PC-9 (cell line): Measurements from ENCODE around the gene SLC38A8. TPM values are rescaled to one million over a fixed set of nuclear protein-coding genes. Genes with fewer than 3 reads are reported as not detected.

Experiments
- BruUV-seq: library from RNA; stranded (reverse); fragments of 400-500 nt; replicated peaks from 2 replicates; lab custom pipeline; 2021; lab: Mats Ljungman, UMichigan
- CTCF ChIA-PET: fragments of 300-600 bp; sonication (Branson Sonifier 250); formaldehyde crosslinking; loops from one replicate; lab custom pipeline; 2022; ENCODE audit warnings: antibody characterized with exemption; lab: Charles Lee
- POLR2A ChIA-PET: fragments of 300-600 bp; sonication (Branson Sonifier 250); formaldehyde crosslinking; loops from one replicate; lab custom pipeline; 2022; ENCODE audit warnings: antibody characterized with exemption; ENCODE audit not compliant: unreplicated experiment; lab: Charles Lee
- DNase-seq, 2 experiments: peaks; one replicate each; pipeline versions ENCODE4 v3.0.0 to v3.0.0-alpha.2; 2015 to 2022; ENCODE audit warnings: mixed read lengths in 1 of 2
- H2AFZ ChIP-seq: fragments of 200-600 bp; sonication (generic); 2 replicates; pipeline ENCODE4 v1.8.1; 2017; ENCODE audit warnings: antibody characterized with exemption
- H3F3A ChIP-seq: fragments of 200-600 bp; sonication (generic); 2 replicates; pipeline ENCODE4 v1.8.1; 2017; ENCODE audit warnings: antibody characterized with exemption, mild to moderate bottlenecking, low read depth; ENCODE audit not compliant: insufficient read depth
- H3K27ac ChIP-seq: fragments of 200-600 bp; sonication (generic); 2 replicates; pipeline ENCODE4 v1.6.1; 2016; ENCODE audit warnings: mixed run types
- H3K27me3 ChIP-seq: fragments of 200-600 bp; sonication (generic); 2 replicates; pipeline ENCODE4 v1.6.1; 2016; ENCODE audit warnings: low read depth, mixed run types; ENCODE audit not compliant: insufficient read depth
- H3K36me3 ChIP-seq: fragments of 200-600 bp; sonication (generic); 2 replicates; pipeline ENCODE4 v1.6.1; 2016; ENCODE audit warnings: low read depth, mixed run types
- H3K4me1 ChIP-seq: fragments of 200-600 bp; sonication (generic); replicated peaks from 2 replicates; pipeline ENCODE4 v1.6.1; 2016; ENCODE audit warnings: mixed run types; ENCODE audit not compliant: insufficient read depth
- H3K4me2 ChIP-seq: fragments of 200-600 bp; sonication (generic); 2 replicates; pipeline ENCODE4 v1.6.1; 2017; ENCODE audit warnings: mixed run types
- H3K4me3 ChIP-seq: fragments of 200-600 bp; sonication (generic); 2 replicates; pipeline ENCODE4 v1.6.1; 2016; ENCODE audit warnings: mixed run types
- H3K79me2 ChIP-seq: fragments of 200-600 bp; sonication (generic); 2 replicates; pipeline ENCODE4 v1.6.1; 2017; ENCODE audit warnings: low read depth, mixed run types
- H3K9me2 ChIP-seq: fragments of 200-600 bp; sonication (generic); 2 replicates; pipeline ENCODE4 v1.8.1; 2017; ENCODE audit warnings: mild to moderate bottlenecking; ENCODE audit not compliant: insufficient read depth
- H3K9me3 ChIP-seq: fragments of 200-600 bp; sonication (generic); 2 replicates; pipeline ENCODE4 v1.8.1; 2016; ENCODE audit warnings: low read depth; ENCODE audit not compliant: insufficient read depth
- H4K20me1 ChIP-seq: fragments of 200-600 bp; sonication (generic); 2 replicates; pipeline ENCODE4 v1.8.1; 2017; ENCODE audit not compliant: insufficient read depth
- EZH2 ChIP-seq: fragments of 200-600 bp; sonication (generic); IDR thresholded peaks from 2 replicates; pipeline ENCODE4 v1.8.0; 2017; ENCODE audit warnings: antibody characterized with exemption, low read depth
- intact Hi-C: fragments of 100-400 bp; cut with micrococcal nuclease; formaldehyde crosslinking; loops from one replicate; pipeline ENCODE4 v1.10.0; 2022; ENCODE audit not compliant: unreplicated experiment
- total RNA-seq: library from RNA; stranded (reverse); gene quantifications from 2 replicates; pipeline ENCODE4 v1.2.3, GENCODE V29; 2021
- TF ChIP-seq, protein P1 (sequence below): fragments of 200-600 bp; sonication (generic); conservative IDR thresholded peaks from 2 replicates; pipeline ENCODE4 v1.6.1; 2017; ENCODE audit warnings: mixed run types, antibody characterized with exemption, mild to moderate bottlenecking, moderate library complexity

The SLC38A8 gene
- total RNA-seq, 1 experiment from 2014 or later, result not detected

- POLR2A ChIA-PET, result no interaction called here
- Histone ChIP-seq H3K9me3 (no peaks in the 10 kb centered on the region), H3K27me3 (no peaks in the 10 kb centered on the region), H3K9me2 (no peaks in the 10 kb centered on the region), H3K79me2 (no peaks in the 10 kb centered on the region), H2AFZ (no peak overlapping the region), H3K4me2 (no peak overlapping the region), H3K27ac (no peak overlapping the region), H3K36me3 (no peaks in the 10 kb centered on the region), H3K4me1 (no peaks in the 10 kb centered on the region), H4K20me1 (no peaks in the 10 kb centered on the region), H3F3A (no peaks in the 10 kb centered on the region), H3K4me3 (no peak overlapping the region)
- TF ChIP-seq, protein P1, sequence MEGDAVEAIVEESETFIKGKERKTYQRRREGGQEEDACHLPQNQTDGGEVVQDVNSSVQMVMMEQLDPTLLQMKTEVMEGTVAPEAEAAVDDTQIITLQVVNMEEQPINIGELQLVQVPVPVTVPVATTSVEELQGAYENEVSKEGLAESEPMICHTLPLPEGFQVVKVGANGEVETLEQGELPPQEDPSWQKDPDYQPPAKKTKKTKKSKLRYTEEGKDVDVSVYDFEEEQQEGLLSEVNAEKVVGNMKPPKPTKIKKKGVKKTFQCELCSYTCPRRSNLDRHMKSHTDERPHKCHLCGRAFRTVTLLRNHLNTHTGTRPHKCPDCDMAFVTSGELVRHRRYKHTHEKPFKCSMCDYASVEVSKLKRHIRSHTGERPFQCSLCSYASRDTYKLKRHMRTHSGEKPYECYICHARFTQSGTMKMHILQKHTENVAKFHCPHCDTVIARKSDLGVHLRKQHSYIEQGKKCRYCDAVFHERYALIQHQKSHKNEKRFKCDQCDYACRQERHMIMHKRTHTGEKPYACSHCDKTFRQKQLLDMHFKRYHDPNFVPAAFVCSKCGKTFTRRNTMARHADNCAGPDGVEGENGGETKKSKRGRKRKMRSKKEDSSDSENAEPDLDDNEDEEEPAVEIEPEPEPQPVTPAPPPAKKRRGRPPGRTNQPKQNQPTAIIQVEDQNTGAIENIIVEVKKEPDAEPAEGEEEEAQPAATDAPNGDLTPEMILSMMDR, result no peak
- no peak for TF ChIP-seq EZH2
- no peak for DNase-seq
- intact Hi-C loops, result loop anchor here (1.0 kb wide), 1 partner anchor 121 kb away; no protein-coding TSS in a partner anchor
- no TSS peak for BruUV-seq
- CTCF ChIA-PET, result no interaction called here
Observed at GRCh38 chr16:84047626-84048025, 5.0 kb upstream of the SLC38A8 start.

DNA sequence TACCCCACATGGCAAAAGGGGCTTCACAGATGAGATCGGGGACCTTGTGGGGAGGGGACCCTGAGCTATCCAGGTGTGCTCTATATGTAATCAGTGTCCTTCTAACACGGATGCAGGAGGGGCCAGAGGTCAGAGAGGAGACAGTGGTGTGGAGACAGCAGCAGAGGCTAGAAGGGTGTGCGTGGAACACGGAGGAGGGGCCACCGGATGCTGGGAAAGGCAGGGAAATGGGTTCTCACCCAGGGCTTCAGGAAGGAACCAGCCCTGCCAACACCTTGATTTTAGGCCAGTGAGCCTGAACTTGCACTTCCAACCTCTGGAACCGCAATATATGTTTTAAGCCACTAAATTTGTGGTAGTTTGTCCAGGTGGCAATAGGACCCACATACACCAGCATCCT is 4.6 kb upstream of the SLC38A8 start:
- intact Hi-C loops, result no loop called here
- no peaks in the 10 kb centered on the region for H3F3A ChIP-seq
- no peak overlapping the region for H3K27ac ChIP-seq
- no peak overlapping the region for H3K4me3 ChIP-seq
- no peaks in the 10 kb centered on the region for H4K20me1 ChIP-seq
- BruUV-seq, result no TSS peak
- DNase-seq, result no peak
- ChIA-PET POLR2A (no interaction called here), CTCF (interaction anchor here (0.5 kb wide), 1 partner anchor 138 kb away, joined by 3 read pairs; no protein-coding TSS in a partner anchor)
- 0 out of 2 replicates have a peak, but pooled peaks cover 2% of the 10 kb centered on the region for H3K27me3 ChIP-seq
- H3K9me3 ChIP-seq, result no peaks in the 10 kb centered on the region
- H3K36me3 ChIP-seq, result no peaks in the 10 kb centered on the region
- no peaks in the 10 kb centered on the region for H3K4me1 ChIP-seq
- H2AFZ ChIP-seq, result no peak overlapping the region
- H3K9me2 ChIP-seq, result no peaks in the 10 kb centered on the region
- no peaks in the 10 kb centered on the region for H3K79me2 ChIP-seq
- TF ChIP-seq, protein P1, result no peak
- TF ChIP-seq EZH2, result no peak
- no peak overlapping the region for H3K4me2 ChIP-seq

DNA sequence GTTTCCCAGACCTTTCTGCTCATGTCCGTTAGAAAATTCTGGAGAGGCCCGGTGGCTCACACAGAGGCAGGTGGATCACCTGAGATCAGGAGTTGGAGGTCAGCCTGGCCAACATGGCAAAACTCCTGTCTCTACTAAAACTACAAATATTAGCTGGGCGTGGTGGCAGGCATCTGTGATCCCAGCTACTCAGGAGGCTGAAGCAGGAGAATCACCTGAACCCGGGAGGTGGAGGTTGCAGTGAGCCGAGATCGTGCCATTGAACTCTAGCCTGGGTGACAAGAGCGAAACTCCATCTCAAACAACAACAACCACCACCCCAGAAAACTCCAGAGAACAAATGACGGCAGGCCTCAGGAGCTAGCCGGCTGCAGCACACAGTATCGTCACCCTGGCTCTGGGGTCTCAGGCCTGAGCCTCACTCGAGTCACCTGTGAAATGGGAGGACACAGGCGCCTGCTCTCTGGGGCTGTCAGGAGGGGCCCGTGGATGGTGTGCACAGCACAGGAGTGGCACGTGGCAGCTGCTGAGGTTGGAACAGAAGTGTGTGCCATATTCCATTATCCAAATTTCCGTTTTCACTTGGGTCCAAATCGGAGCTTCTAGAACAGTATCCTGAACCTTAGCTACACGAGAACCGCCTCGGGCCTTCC is 3.3 kb upstream of the SLC38A8 start:
- BruUV-seq, result no TSS peak
- POLR2A ChIA-PET, result no interaction called here
- intact Hi-C loops, result no loop called here

More for the DNA sequence above, 3.3 kb upstream of the SLC38A8 start:
- H4K20me1 ChIP-seq, result no peaks in the 10 kb centered on the region
- no peak overlapping the region for H3K27ac ChIP-seq
- peaks cover 14% of the 10 kb centered on the region for H3K27me3 ChIP-seq
- H3K9me3 ChIP-seq, result no peaks in the 10 kb centered on the region
- no peaks in the 10 kb centered on the region for H3K9me2 ChIP-seq
- H2AFZ ChIP-seq, result no peak overlapping the region
- DNase-seq, result no peak
- H3K36me3 ChIP-seq, result no peaks in the 10 kb centered on the region
- no peak overlapping the region for H3K4me3 ChIP-seq
- CTCF ChIA-PET, result no interaction called here
- no peaks in the 10 kb centered on the region for H3K4me1 ChIP-seq
- H3K4me2 ChIP-seq, result no peak overlapping the region
- TF ChIP-seq, protein P1, result no peak
- TF ChIP-seq EZH2, result no peak
- H3K79me2 ChIP-seq, result no peaks in the 10 kb centered on the region
- no peaks in the 10 kb centered on the region for H3F3A ChIP-seq
